ENCODE results near the gene PTPRF.

DNA sequence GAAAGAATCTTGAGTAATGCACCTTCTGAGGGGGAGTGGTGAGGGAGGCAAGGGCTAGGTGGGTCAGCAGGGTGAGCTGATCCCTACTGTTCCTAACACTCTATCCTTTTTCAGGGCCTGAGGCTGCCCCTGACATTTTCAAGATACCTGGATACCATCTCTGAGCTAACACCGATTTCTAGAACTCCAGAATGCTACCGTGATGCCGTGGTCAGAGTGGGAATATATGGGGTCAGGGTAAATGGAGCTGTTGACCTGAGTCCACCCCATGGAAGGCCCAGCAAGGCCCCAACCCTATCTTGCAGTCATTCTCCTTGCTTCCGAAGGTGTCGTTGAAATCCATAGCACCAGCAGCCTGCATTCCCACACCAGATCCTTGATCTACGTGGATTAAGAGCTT lies 18.0 kb upstream of the PTPRF start:
- TF ChIP-seq, protein P1, sequence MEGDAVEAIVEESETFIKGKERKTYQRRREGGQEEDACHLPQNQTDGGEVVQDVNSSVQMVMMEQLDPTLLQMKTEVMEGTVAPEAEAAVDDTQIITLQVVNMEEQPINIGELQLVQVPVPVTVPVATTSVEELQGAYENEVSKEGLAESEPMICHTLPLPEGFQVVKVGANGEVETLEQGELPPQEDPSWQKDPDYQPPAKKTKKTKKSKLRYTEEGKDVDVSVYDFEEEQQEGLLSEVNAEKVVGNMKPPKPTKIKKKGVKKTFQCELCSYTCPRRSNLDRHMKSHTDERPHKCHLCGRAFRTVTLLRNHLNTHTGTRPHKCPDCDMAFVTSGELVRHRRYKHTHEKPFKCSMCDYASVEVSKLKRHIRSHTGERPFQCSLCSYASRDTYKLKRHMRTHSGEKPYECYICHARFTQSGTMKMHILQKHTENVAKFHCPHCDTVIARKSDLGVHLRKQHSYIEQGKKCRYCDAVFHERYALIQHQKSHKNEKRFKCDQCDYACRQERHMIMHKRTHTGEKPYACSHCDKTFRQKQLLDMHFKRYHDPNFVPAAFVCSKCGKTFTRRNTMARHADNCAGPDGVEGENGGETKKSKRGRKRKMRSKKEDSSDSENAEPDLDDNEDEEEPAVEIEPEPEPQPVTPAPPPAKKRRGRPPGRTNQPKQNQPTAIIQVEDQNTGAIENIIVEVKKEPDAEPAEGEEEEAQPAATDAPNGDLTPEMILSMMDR (IDR thresholded peaks at IDR 0.05; ENCODE audit: low read depth, low read length, poor library complexity, severe bottlenecking): no peak
- TF ChIP-seq EZH2phosphoT487 (IDR thresholded peaks at IDR 0.05; ENCODE audit: borderline replicate concordance, low read length): no peak
